Endothelial cell of umbilical vein (primary cell): ENCODE measurements around the gene SPRYD4. TPM values are rescaled to one million over a fixed set of nuclear protein-coding genes. Genes with fewer than 3 reads are reported as not detected.

Experiments used
- BruUV-seq: library from RNA; stranded (reverse); fragments of 400-500 nt; replicated peaks from 2 replicates; lab custom pipeline; 2021; lab: Mats Ljungman, UMichigan
- CTCF ChIA-PET: fragments of 300-600, 350-600 bp; sonication (Branson Sonifier 250); formaldehyde crosslinking; loops from one replicate; lab custom pipeline; 2021; ENCODE audit warnings: antibody characterized with exemption, inconsistent platforms; lab: Charles Lee
- POLR2A ChIA-PET: fragments of 300-600, 350-600 bp; sonication (Branson Sonifier 250); formaldehyde crosslinking; loops from one replicate; lab custom pipeline; 2021; ENCODE audit warnings: antibody characterized with exemption, inconsistent platforms; lab: Charles Lee
- DNase-seq: peaks from one replicate; pipeline ENCODE4 v3.0.0-alpha.2; 2011; ENCODE audit warnings: low read depth, low spot score
- FAIRE-seq: peaks from 2 replicates; lab custom pipeline; 2011; peaks lifted over from hg19 to GRCh38; lab: Jason Lieb, UNC
- H2AFZ ChIP-seq: 2 replicates; pipeline ENCODE4 v1.6.0; 2012; ENCODE audit warnings: low read depth, low read length, control low read depth, inconsistent platforms
- H3K27ac ChIP-seq: 2 replicates; pipeline ENCODE4 v1.5.1; 2011; ENCODE audit warnings: low read depth, mild to moderate bottlenecking, control low read depth, low read length, moderate library complexity; ENCODE audit not compliant: insufficient read depth
- H3K27me3 ChIP-seq, 2 experiments: 2 replicates each; pipeline versions ENCODE4 v1.6.0 to v1.6.1; 2011; ENCODE audit warnings: low read length in 2 of 2, mixed read lengths in 1 of 2; ENCODE audit not compliant: control insufficient read depth in 2 of 2, insufficient read depth in 2 of 2
- H3K36me3 ChIP-seq, 2 experiments: 2 replicates in 1 of 2; 3 replicates in 1 of 2; pipeline ENCODE4 v1.5.1; 2011; ENCODE audit warnings: low read length in 2 of 2, mild to moderate bottlenecking in 1 of 2, moderate library complexity in 1 of 2; ENCODE audit not compliant: control insufficient read depth in 2 of 2, insufficient read depth in 2 of 2; ENCODE audit errors: extremely low read depth in 1 of 2
- H3K4me1 ChIP-seq: 3 replicates; pipeline ENCODE4 v1.5.1; 2011; ENCODE audit warnings: mild to moderate bottlenecking, low read length; ENCODE audit not compliant: control insufficient read depth, insufficient read depth; ENCODE audit errors: extremely low read depth
- H3K4me2 ChIP-seq: 2 replicates; pipeline ENCODE4 v1.6.1; 2011; ENCODE audit warnings: low read length, control low read depth, mixed read lengths; ENCODE audit not compliant: insufficient read depth
- H3K4me3 ChIP-seq, 3 experiments: fragments of 200-600 bp in 1 of 3; sonication (generic), shearing (Covaris generic) in 1 of 3; replicated peaks in 1 of 3; 2 replicates each; pipeline ENCODE4 v1.5.1; 2011 to 2016; ENCODE audit warnings: control low read depth in 3 of 3, low read length in 3 of 3, mild to moderate bottlenecking in 2 of 3, inconsistent platforms in 1 of 3, low read depth in 1 of 3, moderate library complexity in 1 of 3; ENCODE audit not compliant: insufficient read depth in 1 of 3
- H3K79me2 ChIP-seq: 2 replicates; pipeline ENCODE4 v1.6.0; 2012; ENCODE audit warnings: low read length, inconsistent platforms; ENCODE audit not compliant: control insufficient read depth, insufficient read depth
- H3K9ac ChIP-seq: replicated peaks from 2 replicates; pipeline ENCODE3; 2011; ENCODE audit warnings: low read length, control low read depth; ENCODE audit not compliant: insufficient read depth; ENCODE audit errors: extremely low read depth
- H3K9me1 ChIP-seq: replicated peaks from 3 replicates; pipeline ENCODE4 v1.6.0; 2011; ENCODE audit warnings: mild to moderate bottlenecking, low read length; ENCODE audit not compliant: control insufficient read depth, insufficient read depth; ENCODE audit errors: extremely low read depth
- H3K9me3 ChIP-seq: replicated peaks from 2 replicates; pipeline ENCODE4 v1.5.1; 2012; ENCODE audit warnings: low read length, inconsistent platforms; ENCODE audit not compliant: control insufficient read depth, insufficient read depth
- H4K20me1 ChIP-seq: replicated peaks from 2 replicates; pipeline ENCODE3; 2011; ENCODE audit warnings: mild to moderate bottlenecking, low read length; ENCODE audit not compliant: control insufficient read depth, insufficient read depth; ENCODE audit errors: extremely low read depth
- EZH2 ChIP-seq: IDR thresholded peaks from 2 replicates; pipeline ENCODE4 v1.6.1; 2012; ENCODE audit warnings: borderline replicate concordance, low read depth, mild to moderate bottlenecking, moderate library complexity, low read length, inconsistent platforms; ENCODE audit not compliant: severe bottlenecking
- FOS ChIP-seq: IDR thresholded peaks from 2 replicates; pipeline ENCODE4 v1.6.1; 2011; ENCODE audit warnings: mild to moderate bottlenecking, low read length, moderate library complexity, borderline replicate concordance; ENCODE audit not compliant: insufficient read depth
- GATA2 ChIP-seq: IDR thresholded peaks from 2 replicates; pipeline ENCODE4 v1.7.0; 2011; ENCODE audit warnings: low read depth, mild to moderate bottlenecking, moderate library complexity, mixed read lengths, low read length; ENCODE audit not compliant: insufficient read length, insufficient read depth
- JUN ChIP-seq: IDR thresholded peaks from 2 replicates; pipeline ENCODE4 v1.6.1; 2011; ENCODE audit warnings: borderline replicate concordance, low read depth; ENCODE audit not compliant: insufficient read length, insufficient read depth
- MYC ChIP-seq: IDR thresholded peaks from one replicate; pipeline ENCODE4 v1.6.1; 2011; ENCODE audit warnings: mild to moderate bottlenecking, low read depth, low read length
- POLR2A ChIP-seq: IDR thresholded peaks from 2 replicates; pipeline ENCODE4 v1.6.1; 2012; ENCODE audit warnings: low read depth, mild to moderate bottlenecking, control low read depth, low read length
- POLR2AphosphoS5 ChIP-seq: IDR thresholded peaks from 2 replicates; pipeline ENCODE4 v1.6.1; 2012; ENCODE audit warnings: low read depth, mild to moderate bottlenecking, control low read depth, low read length, moderate library complexity; ENCODE audit not compliant: insufficient read depth
- dilution Hi-C: fragments of 300-500 bp; cut with MboI; formaldehyde crosslinking; loops from one replicate; pipeline ENCODE4 v1.15.0; 2019; ENCODE audit warnings: low sequenced_read_pairs; ENCODE audit not compliant: extremely low pct_ligation_motif_present
- intact Hi-C: fragments of 100-400 bp; cut with micrococcal nuclease; formaldehyde crosslinking; loops from one replicate; pipeline ENCODE4 v1.10.0; 2022
- polyA plus RNA-seq, 4 experiments: library from polyadenylated mRNA; depleted of rRNA in 3 of 4; stranded (reverse) in 3 of 4; unstranded in 1 of 4; fragments of >200 nt; gene quantifications; 2 replicates each; pipeline versions ENCODE4 v1.2.1 to v1.2.3, GENCODE V29; 2011 to 2012; ENCODE audit warnings: missing spikeins in 1 of 4
- total RNA-seq: library from RNA; stranded (reverse); gene quantifications from 2 replicates; pipeline ENCODE4 v1.2.3, GENCODE V29; 2021
- TF ChIP-seq, protein P1 (sequence below): IDR thresholded peaks from 2 replicates; pipeline ENCODE4 v1.6.1; 2011; ENCODE audit not compliant: insufficient read depth, insufficient read length
- TF ChIP-seq, protein P2 (sequence below), 2 donors: IDR thresholded peaks; 1 replicate in 1 of 2; 2 replicates in 1 of 2; pipeline ENCODE4 v1.5.1; 2011; ENCODE audit warnings: low read length in 2 of 2, mild to moderate bottlenecking in 2 of 2, moderate library complexity in 2 of 2, control low read depth in 1 of 2, inconsistent platforms in 1 of 2, low read depth in 1 of 2; ENCODE audit not compliant: insufficient read depth in 1 of 2; ENCODE audit errors: extremely low read depth in 1 of 2

The SPRYD4 gene
- total and polyA plus RNA-seq, 2 donors (not counting 3 experiments of a cell fraction or from before 2014, with no cell fraction given): 3.4 to 4.0 TPM

DNA sequence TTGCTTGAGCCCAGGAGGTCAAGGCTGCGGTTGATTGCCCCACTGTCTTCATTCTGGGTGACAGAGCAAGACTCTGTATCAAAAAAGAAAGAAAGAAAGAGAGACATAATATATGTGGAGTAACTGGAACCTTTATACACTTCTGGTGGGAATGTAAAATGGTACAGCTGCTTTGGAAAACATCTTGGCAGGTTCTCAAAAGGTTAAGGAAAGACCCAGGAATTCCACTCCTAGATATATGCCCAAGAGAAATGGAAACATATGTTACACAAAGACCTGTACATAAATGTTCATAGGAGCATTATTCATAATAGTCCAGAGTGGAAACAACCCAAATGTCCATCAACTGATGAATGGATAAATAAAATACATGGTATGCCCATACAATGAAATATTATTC lies 60.5 kb downstream of the SPRYD4 start:
- POLR2A ChIA-PET: no interaction called here

More for the DNA sequence above, 60.5 kb downstream of the SPRYD4 start:
- CTCF ChIA-PET: interaction anchor here (0.9 kb wide), 1 partner anchor 45 kb away, joined by 4 read pairs; no protein-coding TSS in a partner anchor
- H4K20me1 ChIP-seq: peaks cover 2% of the 10 kb centered on the region
- BruUV-seq: no TSS peak
- peaks cover 89% of the 10 kb centered on the region for H3K79me2 ChIP-seq
- H3K4me2 ChIP-seq: no peak overlapping the region
- TF ChIP-seq, protein P1, sequence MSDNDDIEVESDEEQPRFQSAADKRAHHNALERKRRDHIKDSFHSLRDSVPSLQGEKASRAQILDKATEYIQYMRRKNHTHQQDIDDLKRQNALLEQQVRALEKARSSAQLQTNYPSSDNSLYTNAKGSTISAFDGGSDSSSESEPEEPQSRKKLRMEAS: no peak
- no peak for TF ChIP-seq JUN
- TF ChIP-seq MYC: no peak
- TF ChIP-seq POLR2AphosphoS5: no peak
- no peak for TF ChIP-seq FOS
- no peak for TF ChIP-seq POLR2A
- TF ChIP-seq, protein P2, sequence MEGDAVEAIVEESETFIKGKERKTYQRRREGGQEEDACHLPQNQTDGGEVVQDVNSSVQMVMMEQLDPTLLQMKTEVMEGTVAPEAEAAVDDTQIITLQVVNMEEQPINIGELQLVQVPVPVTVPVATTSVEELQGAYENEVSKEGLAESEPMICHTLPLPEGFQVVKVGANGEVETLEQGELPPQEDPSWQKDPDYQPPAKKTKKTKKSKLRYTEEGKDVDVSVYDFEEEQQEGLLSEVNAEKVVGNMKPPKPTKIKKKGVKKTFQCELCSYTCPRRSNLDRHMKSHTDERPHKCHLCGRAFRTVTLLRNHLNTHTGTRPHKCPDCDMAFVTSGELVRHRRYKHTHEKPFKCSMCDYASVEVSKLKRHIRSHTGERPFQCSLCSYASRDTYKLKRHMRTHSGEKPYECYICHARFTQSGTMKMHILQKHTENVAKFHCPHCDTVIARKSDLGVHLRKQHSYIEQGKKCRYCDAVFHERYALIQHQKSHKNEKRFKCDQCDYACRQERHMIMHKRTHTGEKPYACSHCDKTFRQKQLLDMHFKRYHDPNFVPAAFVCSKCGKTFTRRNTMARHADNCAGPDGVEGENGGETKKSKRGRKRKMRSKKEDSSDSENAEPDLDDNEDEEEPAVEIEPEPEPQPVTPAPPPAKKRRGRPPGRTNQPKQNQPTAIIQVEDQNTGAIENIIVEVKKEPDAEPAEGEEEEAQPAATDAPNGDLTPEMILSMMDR (IDR thresholded peaks at IDR 0.05; ENCODE audit: extremely low read depth in 1 of 2, insufficient read depth in 1 of 2, low read depth in 1 of 2, low read length in 2 of 2): no peak
- no peak for TF ChIP-seq GATA2
- TF ChIP-seq EZH2: no peak
- no peak overlapping the region for H3K4me3 ChIP-seq
- H3K36me3 ChIP-seq: peaks cover 2% of the 10 kb centered on the region in 2 experiments
- no peaks in the 10 kb centered on the region for H3K27me3 ChIP-seq
- H3K9me3 ChIP-seq: no peaks in the 10 kb centered on the region
- dilution Hi-C loops: no loop called here
- no peak overlapping the region for H3K27ac ChIP-seq
- intact Hi-C loops: no loop called here
- H3K9me1 ChIP-seq: no peaks in the 10 kb centered on the region
- H3K9ac ChIP-seq: no peak overlapping the region
- DNase-seq (no peak), FAIRE-seq (no peak)
- no peak overlapping the region for H2AFZ ChIP-seq
- peaks cover 37% of the 10 kb centered on the region for H3K4me1 ChIP-seq

Other genes with a start within 250 kb of the SPRYD4 start
- 80.1 and 88.3 TPM in 2 replicates for gene RNF41, start 246.7 kb upstream of the SPRYD4 start, total RNA-seq
- 203 and 241 TPM in 2 replicates for gene RNF41, start 246.7 kb upstream of the SPRYD4 start, polyA plus RNA-seq
- 41.0 and 42.4 TPM in 2 replicates for gene NABP2, start 244.2 kb upstream of the SPRYD4 start, total RNA-seq
- gene NABP2, start 244.2 kb upstream of the SPRYD4 start, polyA plus RNA-seq: 55.3 and 59.7 TPM in 2 replicates
- not detected in 2 replicates for gene SLC39A5, start 238.5 kb upstream of the SPRYD4 start, total RNA-seq
- gene SLC39A5, start 238.5 kb upstream of the SPRYD4 start, polyA plus RNA-seq: 0.10 and 0.11 TPM in 2 replicates
- 62.0 and 66.3 TPM in 2 replicates for gene ANKRD52, start 210.2 kb upstream of the SPRYD4 start, total RNA-seq
- gene ANKRD52, start 210.2 kb upstream of the SPRYD4 start, polyA plus RNA-seq: 28.6 and 30.8 TPM in 2 replicates
- gene COQ10A, start 201.6 kb upstream of the SPRYD4 start, total RNA-seq: 14.7 and 15.3 TPM in 2 replicates
- 30.2 and 32.4 TPM in 2 replicates for gene COQ10A, start 201.6 kb upstream of the SPRYD4 start, polyA plus RNA-seq
- 296 and 312 TPM in 2 replicates for gene CS, start 168.2 kb upstream of the SPRYD4 start, total RNA-seq
- gene CS, start 168.2 kb upstream of the SPRYD4 start, polyA plus RNA-seq: 115 and 129 TPM in 2 replicates
- 166 and 183 TPM in 2 replicates for gene CNPY2, start 152.6 kb upstream of the SPRYD4 start, total RNA-seq
- 205 and 256 TPM in 2 replicates for gene CNPY2, start 152.6 kb upstream of the SPRYD4 start, polyA plus RNA-seq
- 21.5 and 24.4 TPM in 2 replicates for gene PAN2, start 134.6 kb upstream of the SPRYD4 start, total RNA-seq
- 21.0 and 21.9 TPM in 2 replicates for gene PAN2, start 134.6 kb upstream of the SPRYD4 start, polyA plus RNA-seq
- gene IL23A, start 129.7 kb upstream of the SPRYD4 start, total RNA-seq: not detected in 2 replicates
- 0.12 TPM in 1 of 2 replicates, not detected in the other for gene IL23A, start 129.7 kb upstream of the SPRYD4 start, polyA plus RNA-seq
- 66.5 and 74.8 TPM in 2 replicates for gene STAT2, start 108.5 kb upstream of the SPRYD4 start, total RNA-seq
- 58.5 and 62.8 TPM in 2 replicates for gene STAT2, start 108.5 kb upstream of the SPRYD4 start, polyA plus RNA-seq
- gene APOF, start 105.7 kb upstream of the SPRYD4 start, total RNA-seq: not detected in 2 replicates
- gene APOF, start 105.7 kb upstream of the SPRYD4 start, polyA plus RNA-seq: not detected in 2 replicates
- gene TIMELESS, start 19.2 kb upstream of the SPRYD4 start, total RNA-seq: 28.2 and 28.4 TPM in 2 replicates
- gene TIMELESS, start 19.2 kb upstream of the SPRYD4 start, polyA plus RNA-seq: 3.6 and 6.1 TPM in 2 replicates
- not detected in 2 replicates for gene MIP, start 13.9 kb upstream of the SPRYD4 start, total RNA-seq
- 0.18 TPM in 1 of 2 replicates, not detected in the other for gene MIP, start 13.9 kb upstream of the SPRYD4 start, polyA plus RNA-seq
- 0.33 TPM in 1 of 2 replicates, not detected in the other for gene GLS2, start 19.6 kb downstream of the SPRYD4 start, total RNA-seq
- 0.04 and 0.18 TPM in 2 replicates for gene GLS2, start 19.6 kb downstream of the SPRYD4 start, polyA plus RNA-seq
- gene RBMS2, start 53.2 kb downstream of the SPRYD4 start, total RNA-seq: 95.4 and 103 TPM in 2 replicates
- gene RBMS2, start 53.2 kb downstream of the SPRYD4 start, polyA plus RNA-seq: 66.8 and 90.5 TPM in 2 replicates
- gene BAZ2A, start 161.7 kb downstream of the SPRYD4 start, total RNA-seq: 91.4 and 97.7 TPM in 2 replicates
- gene BAZ2A, start 161.7 kb downstream of the SPRYD4 start, polyA plus RNA-seq: 49.8 and 56.0 TPM in 2 replicates
- gene ATP5F1B, start 177.4 kb downstream of the SPRYD4 start, total RNA-seq: 520 and 590 TPM in 2 replicates
- gene ATP5F1B, start 177.4 kb downstream of the SPRYD4 start, polyA plus RNA-seq: 829 and 941 TPM in 2 replicates
- 262 and 278 TPM in 2 replicates for gene PTGES3, start 219.7 kb downstream of the SPRYD4 start, total RNA-seq
- 33.4 and 48.5 TPM in 2 replicates for gene PTGES3, start 219.7 kb downstream of the SPRYD4 start, polyA plus RNA-seq